HepG2 (cell line): ENCODE results near the gene ARFGEF3. TPM values are rescaled to one million over a fixed set of nuclear protein-coding genes. Genes with fewer than 3 reads are reported as not detected.

Experiments
- ATAC-seq: fragments of 200-7000 bp; cut with Tn5 transposase; 3 replicates; pipeline ENCODE4 v1.9.1; 2020; ENCODE audit warnings: mild to moderate bottlenecking, moderate library complexity
- BruUV-seq: library from RNA; stranded (reverse); fragments of 400-500 nt; replicated peaks from 2 replicates; lab custom pipeline; 2021; lab: Mats Ljungman, UMichigan
- CTCF ChIA-PET: fragments of 300-600 bp; formaldehyde crosslinking; extraction: SDS; loops from one replicate; lab custom pipeline; 2021; ENCODE audit warnings: low total read pairs, inconsistent platforms, low intra/inter-chr PET ratio; lab: Yijun Ruan, JAX
- POLR2A ChIA-PET: fragments of 350-600 bp; sonication (Branson Sonifier 250); formaldehyde crosslinking; loops from one replicate; lab custom pipeline; 2020; ENCODE audit warnings: antibody characterized with exemption, inconsistent platforms; lab: Yijun Ruan, JAX
- DNase-seq: peaks from one replicate; pipeline ENCODE4 v3.0.0-alpha.2; 2015; ENCODE audit warnings: low spot score
- FAIRE-seq: peaks from 3 replicates; lab custom pipeline; 2011; peaks lifted over from hg19 to GRCh38; lab: Jason Lieb, UNC
- H2AFZ ChIP-seq: one replicate; pipeline ENCODE4 v1.6.1; 2011; ENCODE audit warnings: low read length, inconsistent platforms
- H3K27ac ChIP-seq: fragments of 300-600 bp; 3 replicates; pipeline ENCODE4 v1.8.0; 2011; ENCODE audit warnings: mixed run types, mild to moderate bottlenecking, mixed read lengths, low read length, inconsistent platforms; ENCODE audit not compliant: insufficient read depth; ENCODE audit errors: extremely low read length
- H3K27me3 ChIP-seq, 2 experiments: fragments of 200-600 bp in 1 of 2; 2 replicates in 1 of 2; 3 replicates in 1 of 2; pipeline versions ENCODE4 v1.6.0 to v1.8.0; 2011; ENCODE audit warnings: low read length in 2 of 2, mild to moderate bottlenecking in 2 of 2, moderate library complexity in 2 of 2, inconsistent platforms in 1 of 2; ENCODE audit not compliant: insufficient read depth in 2 of 2, control insufficient read depth in 1 of 2
- H3K36me3 ChIP-seq, 2 experiments: fragments of 200-600 bp in 1 of 2; replicated peaks in 1 of 2; 2 replicates in 1 of 2; 3 replicates in 1 of 2; pipeline versions ENCODE4 v1.5.1 to v1.8.0; 2011; ENCODE audit warnings: low read length in 2 of 2, inconsistent platforms in 1 of 2; ENCODE audit not compliant: insufficient read depth in 2 of 2, control insufficient read depth in 1 of 2
- H3K4me1 ChIP-seq: 2 replicates; pipeline ENCODE4 v1.5.1; 2012; ENCODE audit warnings: low read length, inconsistent platforms; ENCODE audit not compliant: insufficient read depth
- H3K4me2 ChIP-seq: 2 replicates; pipeline ENCODE4 v1.6.0; 2011; ENCODE audit warnings: low read depth, low read length, inconsistent platforms
- H3K4me3 ChIP-seq, 3 experiments: fragments of 200-600 bp in 1 of 3; sonication (generic), shearing (Covaris generic) in 1 of 3; replicated peaks in 1 of 3; 2 replicates each; pipeline ENCODE4 v1.5.1; 2011 to 2016; ENCODE audit warnings: low read length in 3 of 3, inconsistent platforms in 2 of 3, low read depth in 2 of 3, mild to moderate bottlenecking in 2 of 3, control low read depth in 1 of 3, mixed read lengths in 1 of 3; ENCODE audit not compliant: insufficient read depth in 1 of 3
- H3K79me2 ChIP-seq: one replicate; pipeline ENCODE4 v1.6.1; 2011; ENCODE audit warnings: low read length, inconsistent platforms; ENCODE audit not compliant: insufficient read depth
- H3K9ac ChIP-seq: 2 replicates; pipeline ENCODE4 v1.6.0; 2011; ENCODE audit warnings: mild to moderate bottlenecking, low read depth, low read length, inconsistent platforms; ENCODE audit not compliant: insufficient read depth
- H3K9me3 ChIP-seq: 2 replicates; pipeline ENCODE4 v1.5.1; 2012; ENCODE audit warnings: mild to moderate bottlenecking, low read length
- H4K20me1 ChIP-seq: 2 replicates; pipeline ENCODE4 v1.6.0; 2011; ENCODE audit warnings: inconsistent platforms, mild to moderate bottlenecking, low read length, moderate library complexity; ENCODE audit not compliant: insufficient read depth
- GLI4 ChIP-seq: sonication (generic); formaldehyde crosslinking; IDR thresholded peaks from 2 replicates; pipeline ENCODE4 v1.5.1; 2020; ENCODE audit warnings: missing genetic modification reagents, mild to moderate bottlenecking, moderate library complexity, borderline replicate concordance
- GMEB1 ChIP-seq: sonication (generic); formaldehyde crosslinking; IDR thresholded peaks from 2 replicates; pipeline ENCODE4 v1.5.1; 2020; ENCODE audit warnings: missing genetic modification reagents, mild to moderate bottlenecking, borderline replicate concordance
- PAXIP1 ChIP-seq: sonication (generic); formaldehyde crosslinking; conservative IDR thresholded peaks from 2 replicates; pipeline ENCODE4 v1.4.0; 2020; ENCODE audit warnings: mild to moderate bottlenecking, missing genetic modification reagents, moderate library complexity
- PRPF4 ChIP-seq: fragments of 200-400 bp; formaldehyde crosslinking; IDR thresholded peaks from 2 replicates; pipeline ENCODE4 v1.6.1; 2016; ENCODE audit warnings: low read length, low read depth; ENCODE audit not compliant: poor library complexity, severe bottlenecking
- RNF2 ChIP-seq: fragments of 450-650 bp; conservative IDR thresholded peaks from 2 replicates; pipeline ENCODE4 v1.6.1; 2016; ENCODE audit warnings: low read depth
- SNAPC5 ChIP-seq: sonication (generic); formaldehyde crosslinking; IDR thresholded peaks from 2 replicates; pipeline ENCODE4 v1.8.1; 2023; ENCODE audit warnings: mild to moderate bottlenecking, missing genetic modification reagents, borderline replicate concordance
- ZBTB14 ChIP-seq: sonication (generic); formaldehyde crosslinking; IDR thresholded peaks from 2 replicates; pipeline ENCODE4 v1.4.0; 2020; ENCODE audit warnings: missing genetic modification reagents
- ZNF784 ChIP-seq: sonication (generic); formaldehyde crosslinking; IDR thresholded peaks from 2 replicates; pipeline ENCODE4 v1.5.1; 2020; ENCODE audit warnings: missing genetic modification reagents, mild to moderate bottlenecking, borderline replicate concordance
- ZSCAN31 ChIP-seq: sonication (generic); formaldehyde crosslinking; IDR thresholded peaks from 2 replicates; pipeline ENCODE4 v1.5.0; 2020; ENCODE audit warnings: low read depth, mild to moderate bottlenecking, missing genetic modification reagents
- WGBS: methylation state at CpG from one replicate; pipeline ENCODE4 v1.1.6; 2017; ENCODE audit warnings: low lambda C conversion rate; 5-methylcytosine and 5-hydroxymethylcytosine counted together
- in situ Hi-C: cut with HindIII; loops from 2 replicates; pipeline ENCODE4 v1.10.0; 2017; ENCODE audit warnings: low pct_unique_long_range_greater_than_20kb; ENCODE audit not compliant: extremely low pct_ligation_motif_present
- intact Hi-C: fragments of 100-400 bp; cut with micrococcal nuclease; formaldehyde crosslinking; loops from one replicate; pipeline ENCODE4 v1.10.0; 2022; ENCODE audit not compliant: unreplicated experiment
- polyA plus RNA-seq, 8 experiments: library from polyadenylated mRNA; depleted of rRNA in 3 of 8; stranded (reverse) in 7 of 8; unstranded in 1 of 8; fragments of >200 nt; fragmentation: Illumina TruSeq in 4 of 8; extraction: Trizol in 4 of 8; gene quantifications; 2 replicates each; pipeline versions ENCODE4 v1.2.1 to v1.2.3, GENCODE V29; 2011 to 2016; ENCODE audit warnings: low read depth in 4 of 8, missing spikeins in 1 of 8, mixed read lengths in 1 of 8; ENCODE audit not compliant: insufficient read depth in 1 of 8
- total RNA-seq, 5 experiments: library from RNA; depleted of rRNA; stranded (reverse); fragments of >200 nt; fragmentation: Illumina TruSeq; extraction: Trizol; gene quantifications; 2 replicates each; pipeline ENCODE4 v1.2.3, GENCODE V29; 2016; ENCODE audit warnings: low read depth in 1 of 5

Gene ARFGEF3
- total and polyA plus RNA-seq, 2 of the 13 experiments (the other 11 are each of a cell fraction or from before 2014, with no cell fraction given): 0.60 to 2.6 TPM

GRCh38 chr6:138182939-138183789 is 21.4 kb downstream of the ARFGEF3 start:
- no peak overlapping the region for H3K27ac ChIP-seq
- no peaks in the 10 kb centered on the region for H3K36me3 ChIP-seq
- no peak for FAIRE-seq
- DNase-seq: no peak
- no TSS peak for BruUV-seq
- peaks cover 15% of the 10 kb centered on the region for H3K4me1 ChIP-seq
- intact Hi-C loops (no loop called here), in situ Hi-C loops (no loop called here)
- ChIA-PET POLR2A (no interaction called here), CTCF (no interaction called here)
- H3K9ac ChIP-seq: no peak overlapping the region
- ATAC-seq: no peak
- no peaks in the 10 kb centered on the region for H3K79me2 ChIP-seq
- H4K20me1 ChIP-seq: no peaks in the 10 kb centered on the region
- peaks cover 2% of the 10 kb centered on the region; the same call in 1 of the 2 replicates for H3K9me3 ChIP-seq
- H3K4me3 ChIP-seq: no peak overlapping the region
- no peaks in the 10 kb centered on the region for H3K27me3 ChIP-seq
- no peak overlapping the region for H3K4me2 ChIP-seq
- no peak overlapping the region for H2AFZ ChIP-seq
- 54% methylated on average over 8 of the region's 8 CpGs for WGBS
- TF ChIP-seq SNAPC5 (CRISPR knock-in tag) (no peak), ZNF784 (CRISPR knock-in tag) (no peak), PRPF4 (no peak), RNF2 (no peak), GLI4 (CRISPR knock-in tag) (no peak), ZSCAN31 (no peak), PAXIP1 (CRISPR knock-in tag) (no peak), ZBTB14 (CRISPR knock-in tag) (no peak), GMEB1 (no peak)
